ENCODE results near the gene CLCN2. TPM values are rescaled to one million over a fixed set of nuclear protein-coding genes. Genes with fewer than 3 reads are reported as not detected.

Gene CLCN2
- total and polyA plus RNA-seq, 2 of the 4 experiments (the other 2 are of a cell fraction) = 2.9 to 5.8 TPM

DNA sequence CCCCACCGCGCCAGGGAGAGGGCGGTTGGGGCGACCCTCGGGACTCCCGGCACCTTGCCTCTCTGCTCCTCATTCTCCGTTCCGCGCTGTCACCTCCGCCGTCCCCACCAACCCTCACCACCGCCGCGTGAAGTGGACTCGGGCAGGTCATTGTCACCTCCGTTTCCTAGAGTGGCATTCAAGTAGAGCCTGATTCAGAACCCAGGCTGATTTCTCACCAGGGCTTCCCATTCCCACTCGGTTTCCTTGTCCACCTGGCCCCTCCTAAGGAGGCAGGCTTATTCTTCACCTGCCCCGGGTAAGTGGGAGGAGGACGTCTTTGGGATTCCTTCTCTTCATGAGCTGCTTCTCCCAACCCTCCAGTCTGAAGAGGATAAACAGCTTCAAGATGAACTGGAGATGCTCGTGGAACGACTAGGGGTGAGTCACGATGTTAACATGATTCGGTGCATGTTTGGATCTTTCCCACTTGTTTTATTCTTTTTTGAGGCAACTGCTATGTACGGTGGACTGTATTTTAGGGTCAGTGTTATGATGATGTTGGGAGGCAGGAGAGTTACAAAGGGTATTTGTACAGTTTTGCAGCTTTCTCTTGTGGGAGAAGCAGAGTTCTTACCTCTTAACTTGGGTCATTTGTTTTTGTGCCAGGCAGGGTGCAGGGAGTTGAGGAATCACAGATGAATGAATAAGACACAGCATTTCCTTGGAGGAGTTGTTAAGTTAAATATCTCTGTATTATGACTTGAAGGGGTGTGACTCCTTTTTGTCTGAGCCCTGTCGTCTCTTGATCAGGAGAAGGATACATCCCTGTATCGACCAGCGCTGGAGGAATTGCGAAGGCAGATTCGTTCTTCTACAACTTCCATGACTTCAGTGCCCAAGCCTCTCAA is 61.7 kb downstream of the CLCN2 start:
- 0% methylated on average over 10 of the region's 29 CpGs; no CpG with 5 or more reads in 1 of the 2 experiments for WGBS, 2 experiments (ENCODE audit: extremely low coverage in 2 of 2, insufficient read length in 1 of 2)
- H4K5ac ChIP-seq (ENCODE audit: low read depth, low read length) = peak overlapping the region; percentile 65
- ATAC-seq (ENCODE audit: low read depth) (peak; percentile 15), DNase-seq (peak; percentile 73)
- H3K4me2 ChIP-seq (ENCODE audit: low read depth, low read length) = peak overlapping the region; percentile 95
- peaks cover 36% of the 10 kb centered on the region for H3K36me3 ChIP-seq (ENCODE audit: control insufficient read depth, insufficient read depth, low read length)
- BruUV-seq (replicated peaks) = no TSS peak
- H3K4ac ChIP-seq (ENCODE audit: low read depth, low read length) = peak overlapping the region; percentile 76
- H3K23ac ChIP-seq (ENCODE audit: low read depth, low read length) = peak overlapping the region; percentile 96
- no peaks in the 10 kb centered on the region; the same call in 1 of the 2 replicates for H3K9me1 ChIP-seq (ENCODE audit: insufficient read depth, low read length)
- peaks cover 44% of the 10 kb centered on the region for H4K20me1 ChIP-seq (ENCODE audit: insufficient read depth, low read length)
- peaks cover 2% of the 10 kb centered on the region; the same call in 1 of the 2 replicates for H3K27me3 ChIP-seq (ENCODE audit: control insufficient read depth, insufficient read depth, low read length)
- H2BK5ac ChIP-seq (ENCODE audit: low read depth, low read length, poor library complexity, severe bottlenecking) = peak overlapping the region; percentile 85
- peak overlapping the region; percentile 0 to 67; a peak in 2 of 4 replicates for H4K8ac ChIP-seq (ENCODE audit: low read depth in 2 of 2, low read length in 2 of 2)
- H2AK5ac ChIP-seq (ENCODE audit: low read depth, low read length) = peak overlapping the region; percentile 58
- no peaks in the 10 kb centered on the region for H3K9me3 ChIP-seq (ENCODE audit: control insufficient read depth, insufficient read depth, low read length)
- peak overlapping the region; percentile 57 for H4K91ac ChIP-seq (ENCODE audit: insufficient read depth, low read depth, low read length)
- H2AFZ ChIP-seq (replicated peaks; ENCODE audit: low read length, poor library complexity) = peak overlapping the region; percentile 86
- H2AK9ac ChIP-seq (replicated peaks; ENCODE audit: low read depth, low read length, poor library complexity) = peak overlapping the region; percentile 98
- CTCF ChIA-PET = interaction anchor here (0.9 kb wide), 1 partner anchor 11 kb away, joined by 3 read pairs; no protein-coding TSS in a partner anchor
- intact Hi-C loops (cut with micrococcal nuclease) = loop anchor here (1.0 kb wide), 1 partner anchor 15 kb away; the partner anchor contains the start of gene EIF4G1
- H2BK120ac ChIP-seq (ENCODE audit: low read depth, low read length) = peak overlapping the region; percentile 64
- peak overlapping the region; percentile 83 for H3K56ac ChIP-seq (ENCODE audit: extremely low read depth, insufficient read depth, low read length)
- peak overlapping the region; percentile 12; the same call in 1 of the 3 replicates for H2BK15ac ChIP-seq (ENCODE audit: low read depth, low read length)
- peak overlapping the region; percentile 91 for H3K27ac ChIP-seq (ENCODE audit: insufficient read depth, low read length)
- peak overlapping the region; percentile 93 for H3K9ac ChIP-seq (ENCODE audit: low read depth, low read length)
- dilution Hi-C loops (cut with HindIII; ENCODE audit: low sequenced_read_pairs, unreplicated experiment) = no loop called here
- in situ Hi-C loops (cut with MboI; ENCODE audit: low sequenced_read_pairs) = no loop called here
- peaks cover 27 to 49% of the 10 kb centered on the region in 2 experiments for H3K79me1 ChIP-seq (ENCODE audit: low read depth in 1 of 2, low read length in 2 of 2)
- H3K4me1 ChIP-seq (ENCODE audit: control insufficient read depth, insufficient read depth, low read length) = peaks cover 2% of the 10 kb centered on the region; the same call in 1 of the 2 replicates
- peak overlapping the region; percentile 96 for H3K4me3 ChIP-seq (ENCODE audit: insufficient read depth, low read depth, low read length)
- H3K18ac ChIP-seq (ENCODE audit: low read depth, low read length) = no peak overlapping the region
- TF ChIP-seq CHD1 (IDR thresholded peaks at IDR 0.05; ENCODE audit: low read depth, low read length) (no peak), POLR2A (IDR thresholded peaks at IDR 0.05; ENCODE audit: low read depth, low read length) (peak; percentile 61), USF2 (IDR thresholded peaks at IDR 0.05; ENCODE audit: low read depth, low read length) (no peak), MXI1 (IDR thresholded peaks at IDR 0.05; ENCODE audit: borderline replicate concordance, low read depth, low read length) (peak; percentile 76; the same call in 1 of the 2 replicates), FOS (IDR thresholded peaks at IDR 0.05; ENCODE audit: low read depth, low read length) (peak; percentile 33; the same call in 1 of the 2 replicates), RFX5 (IDR thresholded peaks at IDR 0.05; ENCODE audit: low read depth, low read length) (no peak)
- H2BK20ac ChIP-seq (ENCODE audit: low read depth, low read length) = no peak overlapping the region
- H3K14ac ChIP-seq (replicated peaks; ENCODE audit: low read depth, low read length) = peak overlapping the region; percentile 62
- POLR2A ChIA-PET (ENCODE audit: unreplicated experiment) = no interaction called here

Measured in IMR-90 (cell line).